ENCODE results near the gene ATF7IP2. TPM values are rescaled to one million over a fixed set of nuclear protein-coding genes. Genes with fewer than 3 reads are reported as not detected.
A peak's percentile ranks its signal among the peaks of the same experiment; 100 is the strongest.

Gene ATF7IP2
- total and polyA plus RNA-seq, 2 of the 13 experiments (the other 11 are each of a cell fraction or from before 2014, with no cell fraction given): 117 to 217 TPM

DNA sequence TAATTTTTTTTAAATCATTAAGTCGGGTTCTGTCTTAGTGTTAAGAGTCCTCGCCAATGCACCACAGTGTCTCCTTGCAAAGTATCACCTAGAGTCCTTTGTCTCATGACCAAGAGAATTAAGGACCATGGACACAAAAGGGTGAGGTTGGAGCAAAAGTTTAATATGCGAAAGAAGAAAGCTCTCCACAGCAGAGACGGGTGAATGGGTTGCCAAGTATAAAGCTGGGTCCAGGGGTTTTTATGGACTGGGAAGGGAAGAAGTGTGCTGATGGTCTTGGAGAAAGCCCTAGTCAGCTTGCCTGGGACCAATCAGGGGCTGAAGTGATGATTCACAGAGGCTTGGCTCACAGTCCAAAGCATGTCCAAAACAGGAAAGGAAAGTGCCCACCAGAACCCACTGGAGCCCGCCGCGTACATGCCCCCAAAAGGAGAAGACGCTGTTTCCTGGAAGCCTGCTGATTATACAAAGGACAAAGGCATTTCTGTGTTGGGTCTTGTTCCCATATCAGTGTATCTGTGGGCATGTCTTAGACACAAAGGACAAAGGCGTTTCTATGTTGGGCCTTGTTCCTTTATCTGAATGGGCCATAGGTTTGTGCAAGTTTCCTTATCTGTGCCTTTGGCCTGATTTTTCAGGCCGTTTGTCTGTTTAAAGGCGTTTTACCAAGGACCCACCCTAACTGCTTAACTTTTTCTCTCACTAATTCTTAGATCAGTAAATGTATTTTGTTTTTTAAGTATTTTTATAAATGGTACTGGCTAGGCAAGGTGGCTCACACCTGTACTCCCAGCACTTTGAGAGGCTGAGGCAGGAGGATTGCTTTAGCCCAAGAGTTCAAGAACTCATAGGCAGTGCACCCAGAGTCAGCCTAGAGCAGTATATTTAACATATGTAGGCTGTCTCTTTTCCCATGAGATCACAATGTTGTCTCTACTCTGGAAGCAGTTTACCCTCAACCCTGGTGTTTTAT, 28.7 kb upstream of the ATF7IP2 start (continued):
- TF ChIP-seq, protein P1, sequence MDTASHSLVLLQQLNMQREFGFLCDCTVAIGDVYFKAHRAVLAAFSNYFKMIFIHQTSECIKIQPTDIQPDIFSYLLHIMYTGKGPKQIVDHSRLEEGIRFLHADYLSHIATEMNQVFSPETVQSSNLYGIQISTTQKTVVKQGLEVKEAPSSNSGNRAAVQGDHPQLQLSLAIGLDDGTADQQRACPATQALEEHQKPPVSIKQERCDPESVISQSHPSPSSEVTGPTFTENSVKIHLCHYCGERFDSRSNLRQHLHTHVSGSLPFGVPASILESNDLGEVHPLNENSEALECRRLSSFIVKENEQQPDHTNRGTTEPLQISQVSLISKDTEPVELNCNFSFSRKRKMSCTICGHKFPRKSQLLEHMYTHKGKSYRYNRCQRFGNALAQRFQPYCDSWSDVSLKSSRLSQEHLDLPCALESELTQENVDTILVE (CRISPR knock-in tag; IDR thresholded peaks at IDR 0.05): no peak
- TF ChIP-seq FLYWCH1 (CRISPR knock-in tag; IDR thresholded peaks at IDR 0.05): no peak
- no peak for TF ChIP-seq ZBTB10 (CRISPR knock-in tag; IDR thresholded peaks at IDR 0.05; ENCODE audit: borderline replicate concordance)
- TF ChIP-seq ATF2 (CRISPR knock-in tag; IDR thresholded peaks at IDR 0.05): no peak
- TF ChIP-seq TAF15 (IDR thresholded peaks at IDR 0.05; ENCODE audit: low read depth, low read length, poor library complexity, severe bottlenecking): no peak
- TF ChIP-seq KLF13 (CRISPR knock-in tag; IDR thresholded peaks at IDR 0.05): no peak
- TF ChIP-seq ATF3 (CRISPR knock-in tag; IDR thresholded peaks at IDR 0.05): no peak
- TF ChIP-seq IKZF5 (CRISPR knock-in tag; IDR thresholded peaks at IDR 0.05): no peak
- TF ChIP-seq HMGA1 (CRISPR knock-in tag; conservative IDR thresholded peaks at IDR 0.05): no peak
- TF ChIP-seq POLR2AphosphoS5 (IDR thresholded peaks at IDR 0.05; ENCODE audit: low read depth, low read length): no peak
- peak; percentile 57 for TF ChIP-seq SALL1 (CRISPR knock-in tag; IDR thresholded peaks at IDR 0.05)
- TF ChIP-seq ZBTB44 (CRISPR knock-in tag; IDR thresholded peaks at IDR 0.05): no peak
- no peak for TF ChIP-seq ZNF234 (CRISPR knock-in tag; conservative IDR thresholded peaks at IDR 0.05)
- no peak for TF ChIP-seq ZNF441 (CRISPR knock-in tag; IDR thresholded peaks at IDR 0.05; ENCODE audit: borderline replicate concordance)
- TF ChIP-seq GMEB2 (CRISPR knock-in tag; IDR thresholded peaks at IDR 0.05; ENCODE audit: low read depth): no peak
- no peak for TF ChIP-seq IKZF1 (IDR thresholded peaks at IDR 0.05)
